ES-I3 (cell line): ENCODE data around the gene MRPL34.

Source experiments
- H3K36me3 ChIP-seq: 2 replicates; pipeline ENCODE4 v1.6.1; 2013; ENCODE audit warnings: mild to moderate bottlenecking, low read length, control low read depth, moderate library complexity; ENCODE audit not compliant: insufficient read depth
- H3K4me1 ChIP-seq: 2 replicates; pipeline ENCODE4 v1.6.1; 2013; ENCODE audit warnings: mild to moderate bottlenecking, control low read depth, low read length; ENCODE audit not compliant: insufficient read depth
- H3K9ac ChIP-seq: 2 replicates; pipeline ENCODE4 v1.6.1; 2013; ENCODE audit warnings: low read depth, mild to moderate bottlenecking, low read length, moderate library complexity
- H3K9me3 ChIP-seq: 2 replicates; pipeline ENCODE4 v1.6.1; 2013; ENCODE audit warnings: mild to moderate bottlenecking, low read length, moderate library complexity; ENCODE audit not compliant: control insufficient read depth, insufficient read depth

MRPL34 gene

GRCh38 chr19:17325133-17325532 lies 19.5 kb downstream of the MRPL34 start:
- Histone ChIP-seq H3K9ac (no peak overlapping the region), H3K9me3 (no peaks in the 10 kb centered on the region), H3K4me1 (peaks cover 19% of the 10 kb centered on the region; the same call in 1 of the 2 replicates), H3K36me3 (no peaks in the 10 kb centered on the region)

GRCh38 chr19:17325881-17326594 lies 20.4 kb downstream of the MRPL34 start:
- no peaks in the 10 kb centered on the region for H3K9me3 ChIP-seq
- peak overlapping the region; percentile 26 for H3K9ac ChIP-seq
- peaks cover 19% of the 10 kb centered on the region; the same call in 1 of the 2 replicates for H3K4me1 ChIP-seq
- no peaks in the 10 kb centered on the region for H3K36me3 ChIP-seq

GRCh38 chr19:17326595-17326966 lies 20.9 kb downstream of the MRPL34 start:
- Histone ChIP-seq H3K9ac (peak overlapping the region; percentile 54; the same call in 1 of the 2 replicates), H3K36me3 (no peaks in the 10 kb centered on the region), H3K4me1 (peaks cover 19% of the 10 kb centered on the region; the same call in 1 of the 2 replicates), H3K9me3 (no peaks in the 10 kb centered on the region)

- Histone ChIP-seq H3K4me1 (peaks cover 18% of the 10 kb centered on the region; the same call in 1 of the 2 replicates), H3K9ac (peak overlapping the region; percentile 54), H3K9me3 (no peaks in the 10 kb centered on the region), H3K36me3 (no peaks in the 10 kb centered on the region)
Observed at GRCh38 chr19:17327068-17327653, 21.5 kb downstream of the MRPL34 start.

GRCh38 chr19:17327654-17328516 lies 22.2 kb downstream of the MRPL34 start:
- Histone ChIP-seq H3K4me1 (peaks cover 11% of the 10 kb centered on the region; the same call in 1 of the 2 replicates), H3K9me3 (no peaks in the 10 kb centered on the region), H3K9ac (peak overlapping the region; percentile 85), H3K36me3 (no peaks in the 10 kb centered on the region)

- peaks cover 8% of the 10 kb centered on the region; the same call in 1 of the 2 replicates for H3K4me1 ChIP-seq
- H3K9ac ChIP-seq: peak overlapping the region; percentile 85
- H3K36me3 ChIP-seq: no peaks in the 10 kb centered on the region
- H3K9me3 ChIP-seq: no peaks in the 10 kb centered on the region
Observed at GRCh38 chr19:17328517-17329365, 23.1 kb downstream of the MRPL34 start.

GRCh38 chr19:17329366-17330261 lies 23.9 kb downstream of the MRPL34 start:
- Histone ChIP-seq H3K36me3 (no peaks in the 10 kb centered on the region), H3K4me1 (peaks cover 8% of the 10 kb centered on the region; the same call in 1 of the 2 replicates), H3K9ac (peak overlapping the region; percentile 35; the same call in 1 of the 2 replicates), H3K9me3 (no peaks in the 10 kb centered on the region)

GRCh38 chr19:17330262-17331044 lies 24.8 kb downstream of the MRPL34 start:
- H3K36me3 ChIP-seq: no peaks in the 10 kb centered on the region
- no peaks in the 10 kb centered on the region for H3K9me3 ChIP-seq
- no peak overlapping the region for H3K9ac ChIP-seq
- peaks cover 8% of the 10 kb centered on the region; the same call in 1 of the 2 replicates for H3K4me1 ChIP-seq

GRCh38 chr19:17331045-17331558 lies 25.4 kb downstream of the MRPL34 start:
- H3K9me3 ChIP-seq: no peaks in the 10 kb centered on the region
- H3K4me1 ChIP-seq: peaks cover 4% of the 10 kb centered on the region; the same call in 1 of the 2 replicates
- no peaks in the 10 kb centered on the region for H3K36me3 ChIP-seq
- H3K9ac ChIP-seq: no peak overlapping the region

GRCh38 chr19:17332360-17332676 lies 26.6 kb downstream of the MRPL34 start:
- Histone ChIP-seq H3K4me1 (no peaks in the 10 kb centered on the region; the same call in 1 of the 2 replicates), H3K36me3 (no peaks in the 10 kb centered on the region), H3K9me3 (no peaks in the 10 kb centered on the region), H3K9ac (no peak overlapping the region)

GRCh38 chr19:17332677-17333581 lies 27.3 kb downstream of the MRPL34 start:
- Histone ChIP-seq H3K4me1 (no peaks in the 10 kb centered on the region; the same call in 1 of the 2 replicates), H3K36me3 (no peaks in the 10 kb centered on the region), H3K9ac (no peak overlapping the region), H3K9me3 (no peaks in the 10 kb centered on the region)
